Tibial nerve (tissue), 4 donors: ENCODE results near the gene ERH.

Experiments used
- EP300 ChIP-seq, 2 donors: sonication (generic); formaldehyde crosslinking; IDR thresholded peaks; one replicate each; pipeline ENCODE4 v1.6.1; 2017; ENCODE audit warnings: antibody characterized with exemption in 2 of 2, mild to moderate bottlenecking in 1 of 2
- POLR2A ChIP-seq, 2 donors: fragments of 450-650 bp; IDR thresholded peaks; one replicate each; pipeline ENCODE4 v1.6.1; 2017; ENCODE audit warnings: antibody characterized with exemption in 2 of 2, mild to moderate bottlenecking in 2 of 2, moderate library complexity in 2 of 2
- TF ChIP-seq, protein P1 (sequence below), 5 experiments: fragments of 200-600 bp in 3 of 5; fragments of 450-650 bp in 2 of 5; sonication (generic) in 3 of 5; IDR thresholded peaks; one replicate each; pipeline ENCODE4 v1.5.1; 2016 to 2019; ENCODE audit warnings: antibody characterized with exemption in 5 of 5, mild to moderate bottlenecking in 3 of 5, moderate library complexity in 2 of 5

DNA sequence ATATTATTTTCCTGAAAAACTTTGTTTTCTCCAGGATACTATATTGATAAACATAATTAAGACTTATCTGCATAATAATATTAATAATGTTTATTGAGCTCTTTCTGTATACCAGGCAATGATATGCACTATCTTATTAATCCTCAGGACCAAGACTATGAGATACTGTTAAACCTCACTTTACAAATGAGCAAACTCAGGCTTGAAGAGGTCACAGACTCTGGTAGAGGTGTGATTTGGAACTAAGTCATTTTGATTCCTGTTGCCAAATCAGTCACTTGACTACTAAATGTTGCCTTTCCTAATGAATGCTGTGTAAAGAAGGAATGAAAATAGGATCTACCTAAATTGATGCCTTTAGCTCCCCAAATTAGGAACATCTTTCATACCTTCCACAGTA lies 7.7 kb upstream of the ERH start:
- TF ChIP-seq, protein P1, sequence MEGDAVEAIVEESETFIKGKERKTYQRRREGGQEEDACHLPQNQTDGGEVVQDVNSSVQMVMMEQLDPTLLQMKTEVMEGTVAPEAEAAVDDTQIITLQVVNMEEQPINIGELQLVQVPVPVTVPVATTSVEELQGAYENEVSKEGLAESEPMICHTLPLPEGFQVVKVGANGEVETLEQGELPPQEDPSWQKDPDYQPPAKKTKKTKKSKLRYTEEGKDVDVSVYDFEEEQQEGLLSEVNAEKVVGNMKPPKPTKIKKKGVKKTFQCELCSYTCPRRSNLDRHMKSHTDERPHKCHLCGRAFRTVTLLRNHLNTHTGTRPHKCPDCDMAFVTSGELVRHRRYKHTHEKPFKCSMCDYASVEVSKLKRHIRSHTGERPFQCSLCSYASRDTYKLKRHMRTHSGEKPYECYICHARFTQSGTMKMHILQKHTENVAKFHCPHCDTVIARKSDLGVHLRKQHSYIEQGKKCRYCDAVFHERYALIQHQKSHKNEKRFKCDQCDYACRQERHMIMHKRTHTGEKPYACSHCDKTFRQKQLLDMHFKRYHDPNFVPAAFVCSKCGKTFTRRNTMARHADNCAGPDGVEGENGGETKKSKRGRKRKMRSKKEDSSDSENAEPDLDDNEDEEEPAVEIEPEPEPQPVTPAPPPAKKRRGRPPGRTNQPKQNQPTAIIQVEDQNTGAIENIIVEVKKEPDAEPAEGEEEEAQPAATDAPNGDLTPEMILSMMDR (IDR thresholded peaks at IDR 0.05): no peak
- TF ChIP-seq POLR2A (IDR thresholded peaks at IDR 0.05) (no peak), EP300 (IDR thresholded peaks at IDR 0.05) (no peak)
